Stimulated activated naive CD8-positive, alpha-beta T cell treated with anti-CD3 and anti-CD28 coated beads, Interleukin-15, amount 100 ng/mL, for 72 hours (primary cell): ENCODE results near the gene IGFBP4.
"Not testable (repeated sequence)": the region's sequence is repeated elsewhere in the genome, so short reads cannot be mapped to it uniquely, and the experiment has no call there.

Experiments used
- ATAC-seq: fragments of 150-1000 bp; cut with Tn5 transposase; 2 replicates; pipeline ENCODE4 v1.10.0; 2021; ENCODE audit warnings: mild to moderate bottlenecking, moderate library complexity
- DNase-seq, 2 donors: peaks; one replicate each; pipeline ENCODE4 v3.0.0; 2021 to 2022
- H3K27ac Mint-ChIP-seq, 2 donors: one replicate each; pipeline ENCODE4 v1.8.0; 2022; ENCODE audit warnings: mild to moderate bottlenecking in 2 of 2, mixed read lengths in 2 of 2, moderate library complexity in 2 of 2
- H3K27me3 Mint-ChIP-seq: one replicate; pipeline ENCODE4 v1.8.0; 2022; ENCODE audit warnings: mixed read lengths
- H3K4me1 Mint-ChIP-seq: one replicate; pipeline ENCODE4 v1.8.0; 2022; ENCODE audit warnings: mild to moderate bottlenecking, mixed read lengths
- H3K4me3 Mint-ChIP-seq, 2 donors: one replicate each; pipeline ENCODE4 v1.8.0; 2022; ENCODE audit warnings: mild to moderate bottlenecking in 2 of 2, mixed read lengths in 2 of 2, moderate library complexity in 1 of 2
- H3K9me3 Mint-ChIP-seq, 2 donors: one replicate each; pipeline ENCODE4 v1.8.0; 2022; ENCODE audit warnings: mixed read lengths in 2 of 2

IGFBP4 gene

DNA sequence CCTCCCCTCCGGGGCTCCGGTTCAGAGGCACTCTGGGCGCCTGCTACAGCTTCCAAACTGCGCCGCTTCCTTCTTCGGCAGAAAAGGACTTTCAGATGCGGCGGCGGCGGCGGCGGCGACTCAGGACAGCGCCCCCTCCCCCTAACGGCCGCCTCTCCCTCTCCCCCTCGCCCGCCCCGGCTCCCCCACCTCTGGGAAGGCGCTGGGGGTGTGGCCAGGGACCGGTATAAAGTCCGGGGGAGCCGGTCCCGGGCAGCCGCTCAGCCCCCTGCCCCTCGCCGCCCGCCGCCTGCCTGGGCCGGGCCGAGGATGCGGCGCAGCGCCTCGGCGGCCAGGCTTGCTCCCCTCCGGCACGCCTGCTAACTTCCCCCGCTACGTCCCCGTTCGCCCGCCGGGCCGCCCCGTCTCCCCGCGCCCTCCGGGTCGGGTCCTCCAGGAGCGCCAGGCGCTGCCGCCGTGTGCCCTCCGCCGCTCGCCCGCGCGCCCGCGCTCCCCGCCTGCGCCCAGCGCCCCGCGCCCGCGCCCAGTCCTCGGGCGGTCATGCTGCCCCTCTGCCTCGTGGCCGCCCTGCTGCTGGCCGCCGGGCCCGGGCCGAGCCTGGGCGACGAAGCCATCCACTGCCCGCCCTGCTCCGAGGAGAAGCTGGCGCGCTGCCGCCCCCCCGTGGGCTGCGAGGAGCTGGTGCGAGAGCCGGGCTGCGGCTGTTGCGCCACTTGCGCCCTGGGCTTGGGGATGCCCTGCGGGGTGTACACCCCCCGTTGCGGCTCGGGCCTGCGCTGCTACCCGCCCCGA, at the start of gene IGFBP4:
Gene IGFBP4, plus strand, starts transcription at position 255 of the 792 bp plus-strand sequence. Its CDS starts 286 bp downstream, at position 541.
- peak within 1 kb of the TSS; percentile 47 to 76 for H3K4me3 Mint-ChIP-seq
- H3K9me3 Mint-ChIP-seq: no peaks in the 10 kb centered on the region
- DNase-seq: peak; percentile 74 to 79
- peaks cover 33% of the 10 kb centered on the region for H3K4me1 Mint-ChIP-seq
- ATAC-seq: peak; percentile 85
- peak within 1 kb of the TSS in 1 of 2 donors; percentile 26 for H3K27ac Mint-ChIP-seq
- H3K27me3 Mint-ChIP-seq: peaks cover 27% of the 10 kb centered on the region

DNA sequence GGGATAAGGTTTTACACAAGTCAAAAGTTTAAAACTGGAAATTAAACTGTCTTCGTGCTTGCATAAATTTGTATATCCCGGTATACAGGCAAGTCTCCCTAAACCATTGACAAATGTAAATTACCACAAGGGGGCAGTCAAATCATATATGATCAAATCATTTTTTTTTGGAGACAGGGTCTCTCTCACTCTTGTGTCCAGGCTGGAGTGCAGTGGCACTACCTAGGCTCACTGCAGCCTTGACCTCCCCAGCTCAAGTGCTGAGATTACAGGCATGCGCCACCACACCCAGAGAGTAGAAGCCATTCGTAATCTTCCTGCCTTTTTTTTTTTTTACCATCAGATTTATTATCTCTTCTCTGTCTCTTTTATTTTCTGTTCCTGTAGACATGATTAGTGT, 44.1 kb upstream of the IGFBP4 start:
- H3K9me3 Mint-ChIP-seq: no peaks in the 10 kb centered on the region
- H3K27me3 Mint-ChIP-seq: no peaks in the 10 kb centered on the region
- H3K4me3 Mint-ChIP-seq: no peak overlapping the region
- no peak overlapping the region for H3K27ac Mint-ChIP-seq
- DNase-seq: no peak
- no peak for ATAC-seq
- H3K4me1 Mint-ChIP-seq: no peaks in the 10 kb centered on the region

DNA sequence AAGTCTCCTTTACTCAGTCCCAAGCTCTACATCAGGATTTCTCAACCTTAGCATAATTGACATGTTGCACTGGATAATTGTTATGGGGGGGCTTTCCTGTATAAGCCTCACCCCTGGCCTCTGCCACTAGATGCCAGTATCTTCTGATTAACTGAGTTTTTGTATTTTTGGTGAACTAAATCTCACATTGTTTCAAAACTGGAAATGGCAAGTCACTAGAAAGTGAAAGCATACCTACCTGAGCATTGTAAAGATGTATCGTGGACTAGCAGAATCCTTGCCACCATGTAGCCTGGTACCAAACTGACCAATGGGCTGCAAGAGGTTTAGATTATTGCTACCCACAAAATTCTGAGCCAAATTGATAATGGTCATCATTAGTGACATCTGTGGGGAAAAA, 40.6 kb upstream of the IGFBP4 start:
- Mint-ChIP-seq H3K4me3 (no peak overlapping the region), H3K27me3 (no peaks in the 10 kb centered on the region), H3K4me1 (no peaks in the 10 kb centered on the region), H3K27ac (no peak overlapping the region), H3K9me3 (no peaks in the 10 kb centered on the region)
- DNase-seq: no peak
- ATAC-seq: peak; percentile 26

DNA sequence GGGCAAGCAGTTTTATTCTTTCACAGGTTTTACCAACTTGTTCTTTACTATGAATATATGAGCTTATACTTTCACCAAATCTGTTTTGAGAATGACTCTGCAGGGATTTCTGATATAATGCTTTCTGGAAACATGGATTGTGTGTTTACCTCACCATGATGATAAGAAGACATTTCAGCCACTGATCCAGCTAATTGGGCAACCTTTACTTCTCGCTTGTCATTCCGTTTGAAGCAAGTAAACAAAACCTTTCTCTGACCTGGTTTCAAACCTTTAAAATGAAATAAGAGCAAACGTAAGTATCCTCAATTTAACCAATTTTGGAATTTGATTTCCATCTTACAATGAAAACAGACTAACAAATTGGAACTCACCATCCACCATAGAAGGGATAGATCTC, 39.2 kb upstream of the IGFBP4 start:
- H3K4me3 Mint-ChIP-seq: no peak overlapping the region
- no peaks in the 10 kb centered on the region for H3K27me3 Mint-ChIP-seq
- H3K27ac Mint-ChIP-seq: no peak overlapping the region
- H3K9me3 Mint-ChIP-seq: no peaks in the 10 kb centered on the region
- ATAC-seq (no peak), DNase-seq (no peak)
- H3K4me1 Mint-ChIP-seq: no peaks in the 10 kb centered on the region

DNA sequence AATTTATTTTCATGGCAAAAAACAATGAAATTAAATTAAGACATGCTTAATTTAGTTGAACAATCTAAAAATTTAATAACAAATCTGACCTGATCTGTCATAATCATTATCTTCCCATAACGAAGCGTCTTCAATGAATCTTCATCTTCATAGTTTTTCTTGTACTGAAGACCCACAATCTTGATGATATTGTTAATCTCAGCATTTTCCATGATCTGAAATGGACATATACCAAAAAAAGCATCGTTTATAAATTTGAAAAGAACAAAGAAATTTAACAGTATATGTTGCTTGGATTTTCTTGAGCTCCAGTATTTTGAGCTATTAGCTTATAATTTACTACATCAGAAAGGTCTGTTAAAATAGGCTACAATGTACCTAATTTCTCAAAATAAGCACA, 35.8 kb upstream of the IGFBP4 start:
- DNase-seq: no peak
- H3K27me3 Mint-ChIP-seq: no peaks in the 10 kb centered on the region
- ATAC-seq: no peak
- peaks cover 6% of the 10 kb centered on the region for H3K4me1 Mint-ChIP-seq
- H3K4me3 Mint-ChIP-seq: no peak overlapping the region
- H3K9me3 Mint-ChIP-seq: no peaks in the 10 kb centered on the region
- H3K27ac Mint-ChIP-seq: no peak overlapping the region

DNA sequence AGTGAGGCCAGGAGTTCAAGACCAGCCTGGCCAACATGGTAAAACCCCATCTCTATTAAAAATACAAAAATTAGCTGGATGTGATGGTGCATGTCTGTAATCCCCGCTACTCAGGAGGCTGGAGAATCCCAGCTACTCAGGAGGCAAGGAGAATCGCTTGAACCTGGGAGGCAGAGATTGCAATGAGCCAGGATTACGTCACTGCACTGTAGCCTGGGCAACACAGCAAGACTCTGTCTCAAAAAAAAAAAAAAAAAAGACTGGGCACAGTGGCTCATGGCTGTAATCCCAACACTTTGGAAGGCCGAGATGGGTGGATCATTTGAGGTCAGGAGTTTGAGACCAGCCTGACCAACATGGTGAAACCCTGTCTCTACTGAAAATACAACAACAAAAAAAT, 33.7 kb upstream of the IGFBP4 start:
- DNase-seq, H3K4me1 Mint-ChIP-seq, H3K27me3 Mint-ChIP-seq, H3K9me3 Mint-ChIP-seq, H3K27ac Mint-ChIP-seq, ATAC-seq, H3K4me3 Mint-ChIP-seq: not testable (repeated sequence)

DNA sequence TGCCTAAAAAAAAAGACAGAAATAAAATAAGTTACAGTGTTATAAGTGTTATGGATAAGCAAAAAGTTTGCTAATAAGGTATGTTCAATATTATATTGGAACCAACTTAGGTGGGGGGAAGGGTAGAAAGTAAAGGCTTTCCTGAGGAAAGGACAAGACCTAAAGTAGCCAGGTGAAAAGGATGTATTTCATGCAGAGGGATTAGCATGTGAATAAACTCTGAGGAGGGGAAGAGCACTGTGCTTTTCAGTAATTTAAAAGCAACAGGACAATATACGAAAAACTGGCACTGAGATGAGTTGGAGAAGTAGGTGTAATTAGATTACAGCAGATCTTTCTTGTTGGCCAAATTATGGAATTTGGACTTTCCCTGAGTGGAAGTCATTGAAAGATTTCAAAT, 33.2 kb upstream of the IGFBP4 start:
- H3K9me3 Mint-ChIP-seq: no peaks in the 10 kb centered on the region
- H3K27ac Mint-ChIP-seq: peak overlapping the region in 1 of 2 donors; percentile 61
- H3K4me3 Mint-ChIP-seq: no peak overlapping the region
- peaks cover 6% of the 10 kb centered on the region for H3K4me1 Mint-ChIP-seq
- ATAC-seq (no peak), DNase-seq (no peak)
- H3K27me3 Mint-ChIP-seq: no peaks in the 10 kb centered on the region

DNA sequence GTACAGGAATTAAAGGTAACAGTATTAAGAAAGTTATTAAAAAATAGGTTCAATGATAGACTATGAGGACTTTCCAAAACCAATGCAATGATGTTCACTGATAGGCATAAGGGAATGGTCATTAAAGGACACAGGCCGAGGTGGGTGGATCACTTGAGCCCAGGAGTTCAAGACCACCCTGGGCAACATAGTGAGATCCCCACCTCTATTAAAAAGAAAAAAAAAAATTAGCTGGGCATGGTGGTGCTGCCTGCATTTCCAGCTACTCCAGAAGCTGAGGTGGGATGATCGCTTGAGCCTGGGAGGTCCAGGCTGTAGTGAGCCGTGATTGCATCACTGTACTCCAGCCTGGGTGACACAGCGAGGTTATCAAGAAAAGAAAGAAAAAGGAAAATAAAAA, 31.4 kb upstream of the IGFBP4 start:
- ATAC-seq: no peak

DNA sequence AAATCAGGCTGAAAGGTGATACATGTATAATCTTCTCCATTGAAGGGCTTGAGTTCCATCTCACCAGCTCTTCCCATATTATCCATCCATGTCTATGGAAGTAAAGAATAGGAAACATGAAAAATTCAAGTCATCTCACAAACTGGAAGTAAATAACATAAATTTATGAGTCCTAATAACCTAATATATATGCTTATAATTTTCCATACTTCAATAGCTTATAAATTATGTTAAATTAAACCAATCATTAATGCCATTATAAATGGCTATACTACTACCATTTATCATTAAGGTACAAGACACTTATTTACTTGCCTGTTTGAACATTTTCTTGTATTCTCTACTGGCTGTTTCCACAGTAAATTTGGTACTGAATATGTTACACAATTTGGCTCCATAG, 30.4 kb upstream of the IGFBP4 start:
- Mint-ChIP-seq H3K9me3 (no peaks in the 10 kb centered on the region), H3K27me3 (no peaks in the 10 kb centered on the region), H3K4me3 (no peak overlapping the region), H3K27ac (no peak overlapping the region), H3K4me1 (peaks cover 12% of the 10 kb centered on the region)
- DNase-seq (no peak), ATAC-seq (no peak)

More for the DNA sequence above, 31.4 kb upstream of the IGFBP4 start:
- H3K9me3 Mint-ChIP-seq: no peaks in the 10 kb centered on the region
- H3K4me3 Mint-ChIP-seq: no peak overlapping the region
- peaks cover 12% of the 10 kb centered on the region for H3K4me1 Mint-ChIP-seq
- H3K27me3 Mint-ChIP-seq: no peaks in the 10 kb centered on the region
- no peak for DNase-seq
- no peak overlapping the region for H3K27ac Mint-ChIP-seq

DNA sequence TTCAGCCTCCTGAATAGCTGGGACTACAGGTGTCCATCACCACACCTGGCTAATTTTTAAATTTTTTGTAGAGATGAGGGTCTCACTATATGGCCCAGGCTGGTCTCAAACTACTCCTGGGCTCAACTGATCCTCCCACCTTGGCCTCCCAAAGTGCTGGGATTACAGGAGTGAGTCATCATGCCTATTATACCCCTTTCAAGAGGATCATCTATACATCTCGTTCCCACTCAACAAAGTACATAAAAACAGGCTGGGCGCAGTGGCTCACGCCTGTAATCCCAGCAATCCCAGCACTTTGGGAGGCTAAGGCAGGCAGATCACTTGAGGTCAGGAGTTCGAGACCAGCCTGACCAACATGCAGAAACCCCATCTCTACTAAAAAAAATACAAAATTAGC, 28.9 kb upstream of the IGFBP4 start:
- peaks cover 23% of the 10 kb centered on the region for H3K4me1 Mint-ChIP-seq

DNA sequence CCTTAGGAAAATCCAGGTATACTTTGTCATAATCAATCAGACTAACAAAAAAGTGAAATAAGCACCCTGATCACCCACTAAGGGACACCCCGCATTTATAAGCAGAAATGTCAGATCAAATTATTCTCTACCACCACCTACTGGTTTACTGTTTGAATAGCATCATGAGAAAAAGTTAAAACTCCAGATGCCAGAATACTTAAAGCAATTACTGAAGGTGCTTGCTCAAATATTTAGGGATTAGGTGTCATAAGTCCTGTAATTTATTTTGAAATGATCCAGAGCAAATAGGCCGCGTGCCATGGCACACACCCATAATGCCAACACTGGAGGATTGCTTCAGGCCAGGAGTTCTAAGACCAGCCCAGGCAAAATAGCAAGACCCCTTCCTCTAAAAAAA, 27.9 kb upstream of the IGFBP4 start:
- Mint-ChIP-seq H3K27ac (no peak overlapping the region), H3K4me1 (peaks cover 28% of the 10 kb centered on the region), H3K9me3 (no peaks in the 10 kb centered on the region), H3K27me3 (no peaks in the 10 kb centered on the region), H3K4me3 (peak overlapping the region; percentile 18 to 49)
- DNase-seq (no peak), ATAC-seq (no peak)

More for the DNA sequence above, 28.9 kb upstream of the IGFBP4 start:
- H3K9me3 Mint-ChIP-seq, H3K27ac Mint-ChIP-seq, ATAC-seq, DNase-seq, H3K27me3 Mint-ChIP-seq, H3K4me3 Mint-ChIP-seq: not testable (repeated sequence)

DNA sequence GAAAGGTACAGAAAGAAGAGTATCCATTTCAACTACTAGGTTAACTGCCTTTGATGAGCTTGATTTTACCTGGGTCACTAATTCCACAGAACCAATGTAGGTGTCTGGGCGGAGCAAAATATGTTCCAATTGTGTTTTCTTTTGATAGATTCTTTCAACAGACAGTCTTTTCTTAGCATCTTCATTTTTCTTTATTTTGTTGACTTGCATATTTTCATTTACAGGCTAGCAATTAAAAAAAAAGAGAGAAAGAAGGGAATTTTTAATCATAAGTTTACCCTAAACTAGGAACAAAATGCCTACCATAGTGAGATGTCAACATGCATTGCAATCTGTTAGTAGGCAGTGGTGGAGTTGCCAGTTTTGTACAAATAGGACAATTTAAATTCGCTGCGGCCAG, 26.6 kb upstream of the IGFBP4 start:
- peak overlapping the region; percentile 69 to 99 for H3K27ac Mint-ChIP-seq
- peaks cover 28% of the 10 kb centered on the region for H3K4me1 Mint-ChIP-seq
- no peaks in the 10 kb centered on the region for H3K27me3 Mint-ChIP-seq
- H3K9me3 Mint-ChIP-seq: no peaks in the 10 kb centered on the region
- ATAC-seq (no peak), DNase-seq (no peak)
- peak overlapping the region; percentile 97 to 99 for H3K4me3 Mint-ChIP-seq

DNA sequence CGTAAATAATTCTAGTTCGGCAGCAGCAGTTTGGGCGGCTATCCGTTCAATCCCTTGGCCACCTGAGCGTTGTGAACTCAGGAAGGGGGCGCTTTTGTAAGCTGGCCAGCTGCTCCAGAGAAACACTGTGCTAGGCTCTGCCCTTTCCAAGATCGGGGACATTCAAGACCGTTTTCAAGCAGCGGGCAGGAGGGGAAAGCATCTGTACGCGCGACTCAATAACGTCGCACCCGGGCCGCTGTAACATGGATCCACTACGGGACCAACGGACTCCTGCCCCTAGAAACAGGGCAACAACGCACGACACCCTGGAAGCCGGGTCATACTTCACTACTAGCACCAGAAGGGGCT, 26.0 kb upstream of the IGFBP4 start:
- Mint-ChIP-seq H3K27me3 (no peaks in the 10 kb centered on the region), H3K4me1 (peaks cover 23% of the 10 kb centered on the region), H3K27ac (peak overlapping the region; percentile 97 to 99), H3K9me3 (no peaks in the 10 kb centered on the region), H3K4me3 (peak overlapping the region; percentile 97 to 99)
- ATAC-seq (peak; percentile 43), DNase-seq (no peak)

DNA sequence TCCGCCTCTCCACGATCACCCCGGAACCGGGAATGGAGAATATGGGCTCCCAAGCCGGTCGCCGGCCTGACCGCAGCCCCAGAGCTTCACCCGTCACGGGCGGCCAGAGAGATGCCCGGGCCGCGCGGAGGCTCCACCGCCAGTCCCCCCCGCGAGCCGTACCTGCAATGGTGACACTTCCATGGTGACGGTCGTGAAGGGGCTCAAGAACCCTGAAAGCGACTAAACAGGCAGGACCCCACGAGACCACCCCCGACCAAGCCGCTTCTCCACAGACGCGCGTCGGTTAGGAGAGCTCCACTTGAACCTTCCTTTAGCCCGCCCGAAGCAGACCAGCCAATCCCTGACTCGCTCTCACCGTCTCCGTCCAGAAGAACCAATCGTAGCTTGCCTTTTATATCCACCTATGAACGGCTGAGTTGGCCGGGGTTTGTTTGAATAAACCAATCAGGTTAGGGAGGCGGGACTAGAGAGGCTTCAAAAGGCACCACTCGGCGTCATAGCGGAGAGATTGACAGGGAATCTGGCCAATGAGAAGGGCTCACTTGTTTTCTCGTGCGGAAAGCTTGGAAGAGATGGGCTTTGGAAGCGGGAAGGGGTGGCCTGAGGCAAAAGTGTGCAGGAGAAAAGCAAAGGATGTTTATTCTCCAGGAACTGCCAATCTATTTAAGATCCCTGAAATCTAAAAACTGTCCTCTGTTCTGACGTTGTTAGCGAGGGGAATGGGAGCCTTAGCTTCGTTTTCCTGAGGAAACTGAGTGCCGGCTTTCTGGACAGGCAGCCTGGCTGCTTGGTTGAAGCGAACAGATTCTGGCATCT, 25.4 kb upstream of the IGFBP4 start, which contains the start of gene TOP2A:
Gene TOP2A, minus strand, starts transcription at position 288 of the 819 bp plus-strand sequence. Its CDS starts 105 bp downstream, at position 183.
- Mint-ChIP-seq H3K9me3 (no peaks in the 10 kb centered on the region), H3K27me3 (no peaks in the 10 kb centered on the region), H3K4me1 (peaks cover 24% of the 10 kb centered on the region), H3K4me3 (peak within 1 kb of the TSS; percentile 97 to 99), H3K27ac (peak within 1 kb of the TSS; percentile 97 to 99)
- ATAC-seq (peak; percentile 99), DNase-seq (peak; percentile 98 to 99)

DNA sequence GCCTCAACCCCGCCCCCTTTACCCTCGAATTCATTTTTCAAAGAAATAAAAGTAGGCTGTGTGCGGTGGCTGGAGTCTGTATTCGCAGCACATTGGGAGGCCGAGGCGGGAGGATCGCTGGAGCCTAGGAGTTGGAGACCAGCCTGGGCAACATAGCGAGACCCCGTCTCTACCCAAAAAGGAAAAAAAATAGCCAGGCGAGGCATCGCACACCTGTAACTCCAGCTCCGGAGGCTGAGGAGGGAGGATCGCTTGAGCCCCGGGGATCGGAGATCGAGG, 24.9 kb upstream of the IGFBP4 start:
- H3K4me1 Mint-ChIP-seq: peaks cover 27% of the 10 kb centered on the region

More for the DNA sequence above, 24.9 kb upstream of the IGFBP4 start:
- Mint-ChIP-seq H3K4me3 (peak overlapping the region; percentile 97 to 99), H3K27ac (peak overlapping the region; percentile 97 to 99), H3K9me3 (no peaks in the 10 kb centered on the region), H3K27me3 (no peaks in the 10 kb centered on the region)
- ATAC-seq: no peak
- DNase-seq: no peak
